Glomerular visceral epithelial cell (primary cell): ENCODE results near the gene ALAS1.

Experiments used
- DNase-seq: peaks from one replicate; pipeline ENCODE4 v3.0.0-alpha.2; 2016; ENCODE audit errors: extremely low spot score

ALAS1 gene

GRCh38 chr3:52234516-52235447 is 36.8 kb downstream of the ALAS1 start:
- DNase-seq, result no peak

- no peak for DNase-seq
These were observed 38.5 kb downstream of the ALAS1 start for GRCh38 chr3:52236424-52236886.

GRCh38 chr3:52237006-52237656 is 39.2 kb downstream of the ALAS1 start:
- no peak for DNase-seq

GRCh38 chr3:52237657-52238172 is 39.8 kb downstream of the ALAS1 start:
- DNase-seq, result peak; percentile 96

GRCh38 chr3:52238193-52238760 is 40.3 kb downstream of the ALAS1 start:
- no peak for DNase-seq

GRCh38 chr3:52238761-52239701 is 41.1 kb downstream of the ALAS1 start, which contains the start of gene TWF2:
TSS of gene TWF2 (minus strand) at chr3:52239158. CDS start at chr3:52239016, 142 bp downstream.
- DNase-seq, result peak; percentile 82

DNA sequence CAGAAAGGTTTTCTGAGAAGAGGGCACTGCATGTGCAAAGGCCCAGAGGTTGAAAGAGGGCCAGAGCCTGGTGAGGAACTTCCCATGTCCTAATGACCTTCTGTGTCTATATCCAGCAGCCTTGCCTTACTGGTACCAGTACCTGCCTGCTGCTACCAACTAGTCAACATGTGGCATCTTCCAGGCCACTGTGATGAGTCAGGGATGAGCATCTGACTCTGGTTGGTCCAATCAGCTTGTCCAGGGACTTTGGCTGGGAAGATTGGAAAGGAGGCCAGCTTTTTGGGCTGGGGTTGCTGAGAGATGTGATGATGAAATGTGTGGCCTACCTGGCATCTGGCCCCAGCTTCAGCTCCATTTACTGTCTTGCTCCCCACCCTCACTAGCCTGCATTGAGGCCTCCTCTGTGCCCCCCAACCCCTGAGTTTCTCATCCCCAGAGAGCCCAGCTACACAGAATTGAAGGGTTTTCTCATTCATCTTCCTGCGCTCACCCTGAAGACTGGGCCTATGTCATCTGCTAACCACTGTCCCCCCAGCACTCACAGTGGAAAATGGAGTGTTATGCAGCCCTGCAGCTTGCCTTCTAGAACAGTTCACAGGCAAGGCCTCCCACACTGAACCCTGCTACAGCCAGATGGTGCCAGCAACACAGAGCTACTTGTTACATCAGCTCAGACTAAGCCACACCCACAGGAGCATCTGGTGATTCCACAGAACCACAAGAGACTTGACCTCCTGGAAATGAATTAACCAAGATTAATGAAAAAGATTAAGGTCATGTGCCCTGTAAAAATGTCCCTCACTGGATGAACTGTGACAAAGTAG is 42.3 kb downstream of the ALAS1 start:
- peak; percentile 63 for DNase-seq

GRCh38 chr3:52240886-52241370 is 43.0 kb downstream of the ALAS1 start:
- no peak for DNase-seq

GRCh38 chr3:52242039-52242438 is 44.1 kb downstream of the ALAS1 start:
- no peak for DNase-seq

- DNase-seq, result peak; percentile 12
These were observed 46.0 kb downstream of the ALAS1 start for GRCh38 chr3:52243791-52244628.

DNA sequence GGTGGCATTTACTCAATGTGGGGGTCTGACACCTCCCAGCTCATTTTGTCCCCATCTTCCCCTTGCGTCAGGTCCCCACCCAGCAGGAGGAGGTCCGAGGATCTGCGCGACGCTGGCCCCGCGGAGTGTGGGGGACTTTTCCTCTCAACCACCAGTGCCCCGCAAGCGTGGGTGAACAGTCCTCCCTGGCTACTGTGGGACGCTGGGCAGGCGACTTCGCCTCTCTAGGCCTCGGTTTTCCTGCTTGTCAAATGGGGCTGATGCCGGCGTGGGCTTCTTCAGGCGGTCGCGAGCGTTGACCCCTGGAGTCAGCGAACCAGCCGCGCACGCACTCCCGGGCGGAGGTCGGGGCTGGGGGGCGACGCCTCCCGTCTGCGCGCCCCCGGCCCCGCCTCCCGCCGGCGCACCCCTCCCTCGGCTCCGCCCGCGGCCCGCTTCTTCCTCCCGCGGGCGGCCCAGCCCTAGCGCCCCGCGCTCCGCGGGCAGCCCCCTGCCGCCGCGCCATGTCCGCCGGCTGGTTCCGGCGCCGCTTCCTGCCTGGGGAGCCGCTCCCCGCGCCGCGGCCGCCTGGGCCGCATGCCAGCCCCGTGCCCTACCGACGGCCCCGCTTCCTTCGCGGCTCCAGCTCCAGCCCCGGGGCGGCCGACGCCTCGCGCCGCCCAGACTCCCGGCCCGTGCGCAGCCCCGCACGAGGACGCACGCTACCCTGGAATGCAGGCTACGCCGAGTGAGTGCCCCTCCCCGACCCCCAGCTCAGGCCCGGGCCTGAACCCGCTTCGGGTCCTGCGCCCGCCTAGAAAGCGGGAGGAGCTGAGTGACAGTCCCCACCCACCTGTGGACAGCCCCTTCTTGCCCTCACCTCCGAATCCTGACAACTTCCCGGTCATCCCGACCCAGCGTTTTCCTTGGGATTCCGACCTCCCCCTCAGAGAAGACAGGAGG is 47.6 kb downstream of the ALAS1 start, which contains the start of gene PPM1M:
Gene PPM1M (plus strand): TSS at position 438 of the 942 bp plus-strand sequence. CDS start 66 bp downstream, at position 504.
- peak; percentile 16 for DNase-seq

DNA sequence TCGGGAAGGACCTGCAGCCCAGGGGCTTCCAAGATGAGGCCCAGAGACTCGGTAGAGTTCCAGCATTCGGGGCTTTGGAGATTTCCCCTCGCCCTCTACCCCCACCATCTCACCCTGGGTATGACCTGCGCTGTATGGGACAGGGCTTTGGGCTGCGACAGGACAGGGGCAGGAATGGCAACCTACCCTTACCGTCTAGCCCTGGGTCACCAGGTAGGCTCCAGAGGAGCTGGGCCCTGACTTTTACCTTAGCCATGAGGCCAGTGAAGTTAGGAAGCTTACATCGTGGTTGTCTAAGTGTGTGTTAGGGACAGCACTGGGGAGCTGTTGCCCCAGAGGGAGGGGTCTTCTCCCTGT is 48.3 kb downstream of the ALAS1 start:
- DNase-seq, result no peak

GRCh38 chr3:52246728-52247408 is 48.9 kb downstream of the ALAS1 start:
- no peak for DNase-seq

- no peak for DNase-seq
These were observed 49.6 kb downstream of the ALAS1 start for GRCh38 chr3:52247409-52248164.

DNA sequence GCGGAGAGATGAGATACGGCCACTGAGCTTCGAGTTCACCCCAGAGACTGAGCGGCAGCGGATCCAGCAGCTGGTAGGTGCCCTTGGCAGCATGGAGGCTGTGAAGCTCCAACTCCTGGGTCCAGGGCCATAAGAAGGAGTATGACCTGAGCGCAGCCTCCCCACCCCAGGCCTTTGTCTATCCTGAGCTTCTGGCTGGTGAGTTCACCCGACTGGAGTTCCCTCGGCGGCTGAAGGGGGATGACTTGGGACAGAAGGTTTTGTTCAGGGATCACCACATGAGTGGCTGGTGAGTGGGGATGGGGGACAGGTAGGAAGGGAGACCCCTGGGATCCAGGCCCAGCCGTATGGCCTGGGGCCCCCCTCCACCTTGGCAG is 50.2 kb downstream of the ALAS1 start:
- no peak for DNase-seq

DNA sequence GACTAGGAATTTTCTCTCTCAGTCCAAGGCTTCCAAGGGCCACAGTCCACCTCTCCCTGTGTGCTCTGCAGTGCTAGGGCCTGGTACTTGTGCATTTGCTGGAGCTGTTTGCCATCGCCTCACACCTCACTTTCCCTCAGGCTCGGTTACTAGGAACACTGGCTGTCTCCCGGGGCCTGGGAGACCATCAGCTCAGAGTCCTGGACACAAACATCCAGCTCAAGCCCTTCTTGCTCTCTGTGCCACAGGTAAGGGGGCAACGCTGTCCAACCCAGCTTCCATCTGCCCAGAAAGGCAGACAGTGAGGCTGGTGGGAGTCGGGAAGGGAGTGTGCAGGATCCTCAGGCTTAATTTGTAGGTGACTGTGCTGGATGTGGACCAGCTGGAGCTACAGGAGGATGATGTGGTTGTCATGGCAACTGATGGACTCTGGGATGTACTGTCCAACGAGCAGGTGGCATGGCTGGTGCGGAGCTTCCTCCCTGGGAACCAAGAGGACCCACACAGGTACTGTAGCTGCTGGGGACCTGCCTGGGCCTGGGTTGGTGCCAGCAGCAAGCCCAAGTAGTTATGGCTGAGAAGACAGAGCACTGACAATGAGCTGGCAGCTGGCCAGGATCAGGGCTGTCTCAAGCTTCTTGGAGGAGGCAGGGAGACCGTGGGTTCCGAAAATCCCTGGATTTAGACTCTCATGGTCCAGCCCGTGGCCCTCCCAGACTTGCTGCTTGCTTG is 51.0 kb downstream of the ALAS1 start:
- peak; percentile 35 for DNase-seq
